Adrenal gland (tissue), 5 donors: ENCODE measurements around the gene MYLK.

Source experiments
- POLR2A ChIP-seq, 2 donors: fragments of 450-650 bp; IDR thresholded peaks; one replicate each; pipeline ENCODE4 v1.6.1; 2017; ENCODE audit warnings: antibody characterized with exemption in 2 of 2, mild to moderate bottlenecking in 2 of 2, moderate library complexity in 1 of 2
- TF ChIP-seq, protein P1 (sequence below), 6 experiments: fragments of 450-650 bp in 4 of 6; fragments of 200-600 bp in 2 of 6; sonication (generic) in 1 of 6; IDR thresholded peaks; 1 replicate in 5 of 6; 2 replicates in 1 of 6; pipeline versions ENCODE4 v1.5.1 to v1.8.0; 2016 to 2021; ENCODE audit warnings: antibody characterized with exemption in 6 of 6, mild to moderate bottlenecking in 2 of 6, moderate library complexity in 1 of 6
- donor health status: DM: no; HTN: no; CAD: no.

DNA sequence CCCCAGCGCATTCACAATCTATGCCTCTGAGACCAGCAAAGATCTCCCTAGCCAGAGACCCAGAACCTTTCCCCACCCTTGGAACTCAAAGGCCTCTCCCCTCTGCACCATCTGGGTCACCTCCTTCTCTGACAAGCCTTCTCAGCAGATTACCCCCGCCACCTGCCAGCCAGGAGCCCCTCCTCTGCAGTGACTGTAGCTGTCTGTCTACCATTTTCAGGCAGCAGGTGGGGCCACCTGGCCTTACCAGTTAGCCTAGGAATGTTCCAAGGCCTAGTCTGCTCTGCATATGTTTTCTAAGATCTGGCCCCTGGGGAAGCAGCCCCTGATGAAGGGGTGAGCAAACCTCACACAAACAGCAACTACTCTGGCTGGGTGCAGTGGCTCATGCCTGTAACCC is 2.4 kb downstream of the MYLK start:
- TF ChIP-seq, protein P1, sequence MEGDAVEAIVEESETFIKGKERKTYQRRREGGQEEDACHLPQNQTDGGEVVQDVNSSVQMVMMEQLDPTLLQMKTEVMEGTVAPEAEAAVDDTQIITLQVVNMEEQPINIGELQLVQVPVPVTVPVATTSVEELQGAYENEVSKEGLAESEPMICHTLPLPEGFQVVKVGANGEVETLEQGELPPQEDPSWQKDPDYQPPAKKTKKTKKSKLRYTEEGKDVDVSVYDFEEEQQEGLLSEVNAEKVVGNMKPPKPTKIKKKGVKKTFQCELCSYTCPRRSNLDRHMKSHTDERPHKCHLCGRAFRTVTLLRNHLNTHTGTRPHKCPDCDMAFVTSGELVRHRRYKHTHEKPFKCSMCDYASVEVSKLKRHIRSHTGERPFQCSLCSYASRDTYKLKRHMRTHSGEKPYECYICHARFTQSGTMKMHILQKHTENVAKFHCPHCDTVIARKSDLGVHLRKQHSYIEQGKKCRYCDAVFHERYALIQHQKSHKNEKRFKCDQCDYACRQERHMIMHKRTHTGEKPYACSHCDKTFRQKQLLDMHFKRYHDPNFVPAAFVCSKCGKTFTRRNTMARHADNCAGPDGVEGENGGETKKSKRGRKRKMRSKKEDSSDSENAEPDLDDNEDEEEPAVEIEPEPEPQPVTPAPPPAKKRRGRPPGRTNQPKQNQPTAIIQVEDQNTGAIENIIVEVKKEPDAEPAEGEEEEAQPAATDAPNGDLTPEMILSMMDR (IDR thresholded peaks at IDR 0.05), result no peak
- no peak for TF ChIP-seq POLR2A (IDR thresholded peaks at IDR 0.05)
